ENCODE results near the gene GRIP2. TPM values are rescaled to one million over a fixed set of nuclear protein-coding genes. Genes with fewer than 3 reads are reported as not detected.

GRIP2 gene
- total RNA-seq, 4 donors from 2014 or later, result 0.80 to 12.4 (median 1.4) TPM; not detected in 1

DNA sequence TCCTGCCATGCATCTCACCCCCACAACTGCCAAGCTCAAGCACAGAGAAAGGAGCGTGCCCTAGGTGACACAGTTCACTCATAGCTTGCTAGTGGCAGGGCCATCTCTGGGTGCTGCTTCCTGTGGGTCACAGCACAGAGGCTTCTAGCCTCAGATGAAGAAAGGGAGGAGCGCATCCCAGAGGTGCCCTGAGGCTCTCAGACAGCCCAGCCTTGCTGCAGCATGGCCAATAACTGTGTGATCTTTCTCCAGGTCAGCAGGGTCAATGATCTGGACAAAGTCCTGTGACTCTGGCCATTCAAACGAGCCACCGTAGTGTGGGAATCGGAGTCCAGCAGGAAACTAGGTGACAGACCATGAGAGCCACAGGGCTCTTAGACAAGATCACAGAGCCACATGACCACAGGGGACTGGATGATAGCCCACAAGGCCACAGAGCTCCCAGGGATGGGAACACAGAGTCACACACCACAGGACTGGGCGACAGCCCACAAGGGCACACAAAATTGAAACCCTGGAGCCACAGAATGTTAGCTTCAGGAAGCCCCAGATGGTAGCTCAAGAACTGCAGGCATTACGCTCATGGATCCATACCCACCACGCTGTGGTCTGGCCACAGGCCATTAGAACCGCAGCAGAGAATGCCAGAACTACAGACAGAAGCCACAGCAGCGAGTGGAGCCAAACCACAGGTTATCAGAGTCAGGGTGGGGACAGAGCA, 25.9 kb upstream of the GRIP2 start:
- H3K36me3 ChIP-seq, result no peaks in the 10 kb centered on the region
- TF ChIP-seq, protein P1, sequence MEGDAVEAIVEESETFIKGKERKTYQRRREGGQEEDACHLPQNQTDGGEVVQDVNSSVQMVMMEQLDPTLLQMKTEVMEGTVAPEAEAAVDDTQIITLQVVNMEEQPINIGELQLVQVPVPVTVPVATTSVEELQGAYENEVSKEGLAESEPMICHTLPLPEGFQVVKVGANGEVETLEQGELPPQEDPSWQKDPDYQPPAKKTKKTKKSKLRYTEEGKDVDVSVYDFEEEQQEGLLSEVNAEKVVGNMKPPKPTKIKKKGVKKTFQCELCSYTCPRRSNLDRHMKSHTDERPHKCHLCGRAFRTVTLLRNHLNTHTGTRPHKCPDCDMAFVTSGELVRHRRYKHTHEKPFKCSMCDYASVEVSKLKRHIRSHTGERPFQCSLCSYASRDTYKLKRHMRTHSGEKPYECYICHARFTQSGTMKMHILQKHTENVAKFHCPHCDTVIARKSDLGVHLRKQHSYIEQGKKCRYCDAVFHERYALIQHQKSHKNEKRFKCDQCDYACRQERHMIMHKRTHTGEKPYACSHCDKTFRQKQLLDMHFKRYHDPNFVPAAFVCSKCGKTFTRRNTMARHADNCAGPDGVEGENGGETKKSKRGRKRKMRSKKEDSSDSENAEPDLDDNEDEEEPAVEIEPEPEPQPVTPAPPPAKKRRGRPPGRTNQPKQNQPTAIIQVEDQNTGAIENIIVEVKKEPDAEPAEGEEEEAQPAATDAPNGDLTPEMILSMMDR (IDR thresholded peaks at IDR 0.05), result no peak
- no peak for TF ChIP-seq POLR2A (IDR thresholded peaks at IDR 0.05)
- no peak for DNase-seq
- no peak overlapping the region for H3K4me3 ChIP-seq
- H3K27ac ChIP-seq, result no peak overlapping the region
- H3K4me1 ChIP-seq, result peaks cover 0 to 8% (median 0%) of the 10 kb centered on the region in 4 donors
- no peaks in the 10 kb centered on the region for H3K9me3 ChIP-seq
- no peaks in the 10 kb centered on the region for H3K27me3 ChIP-seq

DNA sequence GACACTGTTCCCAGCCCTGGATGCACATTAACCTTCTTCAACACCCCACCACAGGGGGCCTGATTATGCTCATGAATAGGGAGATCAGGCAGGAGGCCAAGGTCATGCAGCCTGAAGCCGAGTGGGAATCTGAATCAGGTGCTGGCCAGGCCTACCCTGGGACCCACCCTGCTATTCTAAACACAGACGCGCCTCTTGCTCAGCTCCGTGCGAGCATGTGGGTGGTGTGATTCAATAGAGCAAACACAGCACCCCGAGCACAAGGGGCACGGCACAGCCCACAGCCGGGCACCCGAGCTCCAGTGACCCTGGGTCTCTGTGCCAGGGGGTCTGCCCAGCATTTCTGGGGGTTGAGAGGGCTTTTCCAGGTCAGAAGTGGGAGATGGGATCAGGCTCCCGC, 24.6 kb upstream of the GRIP2 start:
- Histone ChIP-seq H3K9me3 (no peaks in the 10 kb centered on the region), H3K4me3 (no peak overlapping the region), H3K4me1 (peaks cover 0 to 8% (median 0%) of the 10 kb centered on the region in 4 donors), H3K27ac (no peak overlapping the region), H3K36me3 (no peaks in the 10 kb centered on the region), H3K27me3 (no peaks in the 10 kb centered on the region)
- DNase-seq, result no peak
- TF ChIP-seq POLR2A (IDR thresholded peaks at IDR 0.05), result no peak
- TF ChIP-seq, protein P1 (IDR thresholded peaks at IDR 0.05), result no peak

DNA sequence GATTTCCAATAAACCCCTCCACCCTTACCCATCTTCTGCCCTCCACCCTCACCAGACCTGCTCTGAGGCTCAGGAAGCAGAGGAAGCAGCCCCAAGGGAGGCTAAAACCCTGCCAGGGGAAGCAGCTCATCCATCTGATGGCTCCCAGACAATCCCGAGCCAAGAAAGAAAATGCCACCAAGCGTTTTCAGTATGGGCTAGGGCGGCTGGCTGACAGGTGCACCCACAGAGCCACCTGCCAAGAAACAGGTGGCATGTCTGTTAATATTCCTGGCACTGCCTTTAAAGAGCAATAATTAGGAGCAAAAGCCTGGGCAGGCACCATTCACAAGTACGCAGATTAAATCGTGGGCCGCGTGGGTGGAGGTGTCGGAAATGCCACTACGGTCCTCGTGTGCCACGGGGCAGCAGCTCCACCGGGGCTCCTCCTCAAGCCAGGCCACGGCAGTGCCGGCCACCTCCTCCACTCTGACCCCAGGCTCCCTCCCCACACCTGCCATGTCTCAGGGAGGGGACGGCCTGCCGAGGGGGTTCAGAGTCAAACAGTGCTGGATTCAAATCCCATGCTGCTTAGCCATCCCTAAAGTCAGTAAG, 23.9 kb upstream of the GRIP2 start:
- no peak for TF ChIP-seq POLR2A (IDR thresholded peaks at IDR 0.05)
- TF ChIP-seq, protein P1 (IDR thresholded peaks at IDR 0.05), result no peak
- Histone ChIP-seq H3K9me3 (no peaks in the 10 kb centered on the region), H3K4me1 (peaks cover 0 to 8% (median 0%) of the 10 kb centered on the region in 4 donors), H3K27ac (no peak overlapping the region), H3K27me3 (no peaks in the 10 kb centered on the region), H3K4me3 (no peak overlapping the region), H3K36me3 (no peaks in the 10 kb centered on the region)
- DNase-seq, result no peak

DNA sequence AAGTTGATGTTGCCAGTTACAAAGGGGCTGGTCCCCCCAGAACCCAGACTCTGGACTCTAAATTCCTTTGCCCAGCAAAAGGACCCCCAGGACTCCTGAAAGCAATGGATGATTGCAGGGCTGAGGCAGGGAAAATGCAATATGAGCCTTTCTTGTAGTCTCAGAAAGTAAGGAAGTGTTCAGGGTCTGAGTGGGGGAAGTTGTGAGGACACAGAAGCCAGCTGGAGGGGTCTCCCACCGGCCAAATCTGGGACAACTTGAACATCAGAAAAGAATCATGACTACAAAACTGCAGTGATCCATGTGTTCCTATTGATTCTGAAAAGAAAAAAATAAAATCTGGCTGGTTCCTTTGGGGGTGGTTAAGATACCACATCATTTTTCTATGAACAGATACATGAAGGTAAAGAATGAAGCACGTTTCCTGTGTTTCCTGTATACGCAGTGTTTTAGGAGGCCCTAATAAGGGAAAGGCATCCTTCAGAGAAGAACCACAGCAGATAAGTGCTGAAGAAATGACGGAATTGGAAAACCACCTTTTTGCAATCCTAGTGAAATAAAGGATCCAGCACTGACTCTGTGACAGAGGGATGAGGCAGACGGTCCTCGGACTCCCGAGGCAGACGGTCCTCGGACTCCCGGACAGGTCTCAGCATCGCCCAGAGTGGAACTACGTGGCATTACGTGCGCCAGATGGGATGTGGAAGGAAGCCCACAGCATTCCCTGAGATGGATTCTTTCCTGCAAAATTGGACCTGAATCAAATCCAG, 22.2 kb upstream of the GRIP2 start:
- no peaks in the 10 kb centered on the region for H3K27me3 ChIP-seq
- H3K4me1 ChIP-seq, result peaks cover 0 to 8% (median 0%) of the 10 kb centered on the region in 4 donors
- H3K4me3 ChIP-seq, result no peak overlapping the region
- no peak overlapping the region for H3K27ac ChIP-seq
- no peak for TF ChIP-seq POLR2A (IDR thresholded peaks at IDR 0.05)
- TF ChIP-seq, protein P1 (IDR thresholded peaks at IDR 0.05), result no peak
- no peaks in the 10 kb centered on the region for H3K36me3 ChIP-seq
- no peaks in the 10 kb centered on the region for H3K9me3 ChIP-seq
- no peak for DNase-seq

DNA sequence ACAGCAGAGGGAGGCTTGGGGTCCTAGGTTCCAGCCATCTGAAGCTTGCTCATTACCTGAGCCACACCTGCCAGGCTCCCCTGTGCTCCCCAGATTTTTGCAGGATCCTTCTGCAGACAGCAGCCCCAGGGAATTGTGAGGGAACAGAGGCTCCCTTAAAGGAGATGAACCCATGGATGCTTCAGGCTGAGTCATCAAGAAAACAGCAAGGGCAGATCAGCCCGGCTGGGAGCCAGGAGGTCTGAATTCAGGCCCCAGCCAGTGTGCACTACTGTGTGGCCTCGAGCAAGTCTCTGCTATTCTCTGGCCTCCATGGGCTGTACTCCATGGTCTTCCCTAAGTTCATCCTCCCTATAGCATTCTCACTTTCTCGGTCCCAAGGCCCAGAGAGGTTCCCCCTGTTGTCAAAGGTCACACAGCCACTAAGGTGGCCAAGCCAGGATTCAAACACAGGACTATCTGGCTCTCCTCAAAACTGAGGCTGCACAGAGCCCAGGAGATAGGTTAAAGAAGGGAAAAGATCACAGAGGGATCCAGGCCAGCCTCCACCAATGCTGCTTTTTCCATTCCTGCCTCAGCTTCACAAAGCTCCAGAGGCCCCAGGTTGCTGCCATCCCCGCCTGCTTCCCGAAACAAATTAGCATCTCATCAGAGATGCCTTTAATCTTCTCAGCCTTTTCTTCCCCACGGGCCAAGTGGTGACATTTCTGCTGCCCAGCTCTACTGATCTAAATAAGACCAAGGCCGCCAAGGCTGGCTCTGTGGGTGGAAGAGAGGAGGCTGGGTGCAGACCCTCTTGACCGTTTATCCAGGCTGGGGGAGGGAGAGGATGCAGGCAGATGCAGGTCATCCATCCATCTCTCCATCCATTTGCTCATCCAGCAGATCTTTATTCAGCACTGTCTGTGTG, 21.2 kb upstream of the GRIP2 start:
- H3K27ac ChIP-seq, result no peak overlapping the region
- TF ChIP-seq POLR2A (IDR thresholded peaks at IDR 0.05), result no peak
- no peak overlapping the region for H3K4me3 ChIP-seq
- no peaks in the 10 kb centered on the region for H3K27me3 ChIP-seq
- no peaks in the 10 kb centered on the region for H3K36me3 ChIP-seq
- H3K9me3 ChIP-seq, result no peaks in the 10 kb centered on the region
- peaks cover 0 to 8% (median 0%) of the 10 kb centered on the region in 4 donors for H3K4me1 ChIP-seq
- DNase-seq, result no peak
